ENCODE data around the gene ADAMTS8.

Gene ADAMTS8

DNA sequence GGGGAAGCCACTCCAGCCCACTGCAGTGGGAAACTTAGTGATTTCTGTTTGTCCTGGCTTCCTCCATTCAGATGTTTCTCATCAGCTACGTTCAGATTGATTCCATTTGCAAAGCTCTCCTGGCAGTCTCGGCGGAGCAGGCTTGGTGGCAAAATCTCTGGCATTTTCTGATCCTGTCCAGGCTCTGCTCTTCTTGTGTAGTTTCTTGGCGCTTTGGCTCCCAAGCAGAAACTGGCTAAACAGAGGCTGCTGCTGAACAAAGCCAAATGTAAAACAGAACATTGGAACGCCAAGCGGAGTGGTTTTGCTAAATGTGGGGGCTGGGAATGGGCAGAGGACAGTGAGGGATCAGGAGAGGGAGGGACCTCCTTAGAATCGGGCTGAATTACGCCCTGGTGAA lies 36.7 kb downstream of the ADAMTS8 start:
- no peak for DNase-seq

DNA sequence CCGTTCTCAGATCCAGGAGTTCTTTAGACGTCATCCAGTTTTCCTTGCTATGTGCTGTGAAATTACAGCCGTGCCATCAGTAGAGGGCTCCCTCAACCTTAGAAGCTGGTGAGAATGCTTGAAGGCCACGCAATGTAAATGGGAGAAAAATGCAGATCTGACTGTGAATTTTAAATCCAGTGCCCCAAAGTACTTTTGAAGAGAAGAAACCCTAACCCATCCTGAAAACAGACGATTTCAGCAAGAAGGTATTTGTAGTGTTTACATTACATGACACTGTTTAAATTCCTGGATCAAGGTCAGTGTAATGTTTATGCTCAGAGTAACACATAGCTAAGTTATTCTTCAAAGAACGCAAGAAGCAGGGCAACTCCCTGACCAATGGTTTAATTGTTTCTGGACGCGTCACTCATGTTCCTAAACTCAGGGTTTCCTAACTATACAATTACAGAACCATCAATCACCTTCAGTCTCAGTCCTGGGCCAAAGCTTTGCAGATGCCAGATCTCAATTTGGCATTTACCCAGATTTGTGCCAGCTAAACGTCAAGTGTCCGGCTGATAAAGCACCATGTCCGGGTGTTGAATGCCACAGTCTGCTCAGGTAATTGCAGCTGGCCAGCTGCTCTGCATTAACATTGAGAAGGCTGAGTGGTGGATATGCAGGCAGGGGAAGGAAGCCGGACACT lies 38.2 kb downstream of the ADAMTS8 start:
- DNase-seq: no peak

DNA sequence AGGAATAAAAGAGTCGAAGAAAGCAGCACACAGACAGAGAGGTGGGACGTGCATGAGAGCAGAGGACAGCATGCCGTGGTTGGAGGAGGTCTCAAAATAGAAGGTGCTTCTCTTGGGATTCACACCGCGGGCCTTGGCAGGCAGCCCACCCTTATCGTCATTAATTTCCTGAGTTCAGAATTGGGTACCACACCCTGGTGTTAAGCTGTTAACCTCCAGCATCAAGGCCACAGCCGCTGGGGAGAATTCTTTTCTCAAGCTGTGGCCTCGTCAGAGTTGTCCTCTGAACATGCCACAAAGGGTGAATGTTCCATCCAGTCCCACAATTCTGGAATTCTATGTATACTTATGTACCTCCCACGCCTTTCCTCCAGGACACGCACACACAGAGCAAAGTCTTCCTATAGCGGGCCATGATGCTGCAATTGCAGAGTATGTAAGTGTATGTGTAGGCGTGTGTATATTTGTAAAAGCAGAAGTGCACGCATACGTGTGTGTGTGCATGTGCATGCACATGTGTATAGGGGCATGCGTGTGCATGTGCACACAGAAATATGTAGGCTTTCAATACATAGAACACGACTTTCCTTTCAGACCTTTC lies 39.0 kb downstream of the ADAMTS8 start:
- no peak for DNase-seq

DNA sequence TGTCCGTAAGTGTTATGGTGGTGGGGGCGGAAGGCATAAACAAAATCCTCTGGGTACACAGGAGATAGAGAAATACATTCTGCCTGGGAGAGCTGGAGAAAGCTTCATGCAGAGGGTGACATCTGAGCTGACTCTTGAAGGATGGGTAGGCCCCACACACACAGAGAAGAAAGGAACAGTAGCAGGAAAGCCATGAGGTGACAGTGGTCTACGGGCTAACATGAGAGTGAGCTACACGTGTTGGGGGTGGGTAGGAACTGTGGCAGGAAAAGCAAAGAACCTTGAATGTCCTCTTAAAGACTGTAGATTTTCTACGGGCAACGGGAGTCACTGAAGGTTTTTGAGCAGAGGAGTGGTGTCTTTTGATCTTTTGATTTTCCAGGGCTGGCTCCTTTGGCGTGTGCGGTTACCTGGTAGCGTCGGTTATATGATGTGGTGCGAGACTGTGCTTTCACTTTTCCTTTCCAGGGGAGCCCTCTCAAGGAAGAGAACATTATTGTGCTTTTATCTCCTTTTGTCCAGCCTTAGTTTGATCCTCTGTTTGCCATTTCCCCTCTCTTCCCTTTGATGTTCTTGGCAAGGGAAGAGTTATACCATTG lies 39.7 kb downstream of the ADAMTS8 start:
- DNase-seq: no peak

DNA sequence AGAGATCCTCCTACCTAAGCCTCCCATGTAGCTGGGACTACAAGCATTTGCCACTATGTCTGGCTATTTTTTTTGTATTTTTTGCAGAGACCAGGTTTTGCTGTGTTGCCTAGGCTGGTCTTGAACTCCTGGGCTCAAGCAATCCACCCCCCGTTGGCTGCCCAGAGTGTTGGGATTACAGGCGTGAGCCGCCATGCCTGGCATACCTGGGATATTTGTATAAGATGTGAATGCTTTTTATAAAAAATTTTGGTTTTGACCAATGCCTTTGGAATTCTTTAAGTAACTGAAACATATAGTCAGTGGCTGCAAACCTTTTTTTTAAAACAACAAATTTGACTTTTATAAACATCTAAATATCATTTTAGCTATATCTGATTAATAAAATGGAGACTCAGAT lies 42.4 kb downstream of the ADAMTS8 start:
- DNase-seq: no peak

DNA sequence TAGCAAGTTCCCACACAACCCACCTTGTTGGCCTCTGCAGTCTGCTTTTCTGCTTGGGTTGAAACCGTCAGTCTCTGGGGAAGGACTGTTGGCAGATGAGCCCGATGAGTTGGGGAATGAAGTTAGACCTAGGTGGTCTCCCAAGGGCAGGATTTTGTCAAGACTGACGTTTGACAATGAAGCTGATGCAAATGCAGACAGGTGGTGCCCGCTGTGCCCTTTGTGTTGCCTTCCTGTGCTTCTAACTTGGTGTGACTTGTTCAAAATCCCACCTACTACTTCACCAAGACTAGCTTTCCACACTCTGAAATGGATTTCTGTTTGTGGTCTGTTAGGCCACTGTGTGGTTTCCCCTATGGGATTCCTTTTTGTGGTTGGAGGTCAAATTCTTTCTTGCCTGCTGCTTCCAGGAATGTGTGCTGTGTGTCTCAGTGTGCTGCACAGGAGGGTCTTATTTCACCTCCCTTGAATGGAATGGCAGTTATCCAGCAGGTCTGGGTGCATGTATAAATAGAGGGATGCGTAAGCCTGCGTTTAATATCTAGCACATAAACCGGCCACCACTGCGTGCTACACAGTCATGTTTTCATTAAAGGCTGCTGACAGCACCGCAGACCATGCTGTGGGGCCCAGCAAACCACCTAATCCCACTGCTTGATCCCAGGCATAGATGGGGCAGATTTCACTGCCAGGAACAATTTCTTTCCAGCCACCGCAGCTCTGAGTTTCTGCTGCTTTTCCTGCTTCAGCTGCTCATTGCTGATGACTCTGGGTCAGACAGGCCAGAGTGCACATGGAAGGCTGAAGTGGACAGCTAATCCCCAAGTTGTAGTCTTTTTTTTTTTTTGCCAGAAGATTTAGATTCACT lies 44.8 kb downstream of the ADAMTS8 start:
- DNase-seq: no peak

- no peak for DNase-seq
Measured at GRCh38 chr11:130381317-130381716, 47.1 kb downstream of the ADAMTS8 start.

DNA sequence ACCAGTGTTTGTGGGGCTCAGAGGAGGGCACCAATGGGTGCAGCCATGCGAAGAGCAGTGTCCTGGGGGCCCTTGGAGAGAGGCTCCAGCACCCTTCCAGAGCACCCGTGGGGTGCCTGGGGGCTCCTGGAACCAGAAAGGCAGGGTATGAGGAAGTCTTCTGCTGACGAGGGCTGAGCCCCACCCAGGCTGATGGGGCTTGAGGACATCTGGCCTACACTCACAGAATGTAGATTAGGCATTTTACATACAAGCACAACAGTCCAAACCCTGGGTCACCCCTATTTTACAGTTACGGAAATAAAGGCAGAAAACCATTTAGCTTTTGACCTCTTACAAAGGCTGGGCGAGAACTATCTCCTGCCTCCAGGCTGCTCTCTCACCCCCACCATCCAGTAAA lies 47.6 kb downstream of the ADAMTS8 start:
- no peak for DNase-seq

- no peak for DNase-seq
Measured at GRCh38 chr11:130379276-130379675, 49.1 kb downstream of the ADAMTS8 start.

- DNase-seq: no peak
Measured at GRCh38 chr11:130370845-130371590, 57.4 kb downstream of the ADAMTS8 start.

- DNase-seq: no peak
Measured at GRCh38 chr11:130369713-130370112, 58.7 kb downstream of the ADAMTS8 start.

DNA sequence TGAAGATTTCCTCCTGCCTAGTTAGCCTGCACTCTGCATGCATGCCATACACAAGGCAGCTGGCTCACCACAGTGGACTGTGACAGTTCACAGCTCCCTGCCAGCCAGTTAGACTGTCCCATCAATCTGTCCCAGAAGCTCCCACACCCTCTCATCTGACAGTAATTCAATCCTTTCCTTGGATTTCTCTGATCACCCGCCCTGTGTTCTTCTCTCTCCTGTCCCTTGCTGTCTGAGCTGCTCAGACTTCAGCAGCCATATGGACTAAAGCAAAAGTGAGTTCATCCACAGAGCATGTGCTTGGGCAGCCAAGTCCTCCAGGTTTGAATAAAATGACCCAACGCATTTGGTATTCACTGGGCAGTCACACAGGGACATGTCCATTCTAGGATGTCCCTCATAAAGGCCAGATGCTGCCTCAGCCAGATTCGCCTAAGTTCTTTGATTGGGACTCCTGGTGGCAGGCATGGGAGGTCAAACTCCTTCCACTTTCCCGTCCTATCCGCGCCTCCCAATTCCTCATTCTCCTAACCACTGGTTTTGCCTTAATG lies 59.2 kb downstream of the ADAMTS8 start:
- DNase-seq: no peak

GRCh38 chr11:130359419-130359818 lies 69.0 kb downstream of the ADAMTS8 start:
- DNase-seq: no peak

DNA sequence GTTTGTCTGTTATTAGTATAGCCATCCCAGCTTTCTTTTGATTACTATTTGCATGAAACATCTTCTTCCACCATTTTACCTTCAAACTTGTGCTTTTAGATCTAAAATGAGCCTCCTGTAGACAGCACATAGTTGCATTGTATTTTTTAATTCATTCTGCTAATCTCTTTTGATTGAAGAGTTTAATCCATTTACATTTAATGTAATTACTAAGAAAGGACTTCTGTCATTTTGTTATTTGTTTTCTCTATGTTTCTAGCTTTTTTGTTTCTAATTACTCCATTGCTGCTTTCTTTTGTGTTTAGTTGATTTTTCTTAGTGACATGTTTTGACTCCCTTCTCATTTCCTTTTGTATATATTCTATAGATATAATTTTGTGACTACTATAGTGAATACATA lies 70.0 kb downstream of the ADAMTS8 start:
- DNase-seq: no peak
